Uterus (tissue), 2 donors: ENCODE results near the gene FOXN3.

ENCODE experiments used
- CTCF ChIP-seq, 4 experiments: fragments of 200-600 bp in 2 of 4; fragments of 450-650 bp in 2 of 4; sonication (generic) in 2 of 4; IDR thresholded peaks; one replicate each; pipeline ENCODE4 v1.5.1; 2016 to 2019; ENCODE audit warnings: antibody characterized with exemption in 4 of 4, mild to moderate bottlenecking in 2 of 4, moderate library complexity in 1 of 4
- POLR2A ChIP-seq, 2 donors: fragments of 450-650 bp; IDR thresholded peaks; one replicate each; pipeline ENCODE4 v1.6.1; 2016; ENCODE audit warnings: antibody characterized with exemption in 2 of 2, mild to moderate bottlenecking in 1 of 2, moderate library complexity in 1 of 2

DNA sequence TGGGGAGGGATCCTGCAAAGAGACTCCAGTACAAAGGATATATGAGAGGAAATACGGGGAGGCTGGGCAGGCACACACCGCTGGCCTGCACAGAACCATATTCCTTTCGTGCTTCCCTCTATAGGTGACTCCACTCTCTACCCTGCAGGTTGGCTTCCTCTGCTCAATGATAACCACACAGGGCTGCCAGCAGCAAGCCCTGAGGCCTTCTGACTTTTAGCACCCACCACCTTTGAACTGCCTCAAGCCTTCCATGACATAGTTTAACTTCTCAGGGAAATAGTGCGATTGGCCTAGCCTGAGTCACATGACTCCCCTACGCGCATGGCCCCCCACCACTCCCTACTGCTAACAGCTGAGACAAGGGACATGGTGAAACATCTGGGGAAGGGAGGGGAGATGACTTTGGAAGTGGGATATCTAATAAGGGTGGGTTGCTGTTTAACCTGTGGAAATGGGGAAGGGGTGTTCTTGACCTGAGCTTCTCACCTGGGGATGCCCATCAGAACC lies 3.0 kb upstream of the FOXN3 start:
- TF ChIP-seq CTCF (IDR thresholded peaks at IDR 0.05) = no peak
- no peak for TF ChIP-seq POLR2A (IDR thresholded peaks at IDR 0.05)
